Activated B cell treated with CpG ODN at 0.5 μM for 24 hours (primary cell): ENCODE data around the gene MCF2L2. TPM values are rescaled to one million over a fixed set of nuclear protein-coding genes. Genes with fewer than 3 reads are reported as not detected.

ENCODE experiments used
- ATAC-seq: fragments of 200-7000 bp; cut with Tn5 transposase; one replicate; pipeline ENCODE4 v1.10.0; 2021; ENCODE audit warnings: low read depth, mild to moderate bottlenecking, moderate library complexity
- CTCF ChIA-PET: fragments of 350-600 bp; sonication (Branson Sonifier 250); formaldehyde crosslinking; loops from one replicate; lab custom pipeline; 2021; ENCODE audit warnings: antibody characterized with exemption; lab: Charles Lee
- POLR2A ChIA-PET: fragments of 350-600 bp; sonication (Branson Sonifier 250); formaldehyde crosslinking; loops from one replicate; lab custom pipeline; 2021; ENCODE audit warnings: antibody characterized with exemption; lab: Charles Lee
- DNase-seq: peaks from one replicate; pipeline ENCODE4 v3.0.0; 2022
- H3K27ac Mint-ChIP-seq: one replicate; pipeline ENCODE4 v1.8.0; 2020; ENCODE audit warnings: mixed read lengths
- H3K27me3 Mint-ChIP-seq: one replicate; pipeline ENCODE4 v1.8.0; 2021; ENCODE audit warnings: mixed read lengths
- H3K36me3 Mint-ChIP-seq: one replicate; pipeline ENCODE4 v1.8.0; 2021; ENCODE audit warnings: low read depth, mixed read lengths
- H3K4me1 Mint-ChIP-seq: one replicate; pipeline ENCODE4 v1.8.0; 2021; ENCODE audit warnings: mixed read lengths
- H3K4me3 Mint-ChIP-seq: one replicate; pipeline ENCODE4 v1.8.0; 2020; ENCODE audit warnings: mild to moderate bottlenecking, mixed read lengths
- H3K9me3 Mint-ChIP-seq: one replicate; pipeline ENCODE4 v1.8.0; 2020; ENCODE audit warnings: mixed read lengths
- CTCF ChIP-seq: fragments of 200-600 bp; IDR thresholded peaks from one replicate; pipeline ENCODE4 v1.8.0; 2022; ENCODE audit warnings: antibody characterized with exemption, mild to moderate bottlenecking
- intact Hi-C: fragments of 100-400 bp; cut with micrococcal nuclease; formaldehyde crosslinking; loops from one replicate; pipeline ENCODE4 v1.15.1; 2024
- total RNA-seq: library from RNA; stranded (reverse); gene quantifications from 2 replicates; pipeline ENCODE4 v1.2.3, GENCODE V29; 2022

MCF2L2 gene
- total RNA-seq, 1 donor from 2014 or later = 2.4 TPM

GRCh38 chr3:183396662-183397391 is 31.6 kb downstream of the MCF2L2 start:
- Mint-ChIP-seq H3K27ac (no peak overlapping the region), H3K36me3 (no peaks in the 10 kb centered on the region), H3K9me3 (no peaks in the 10 kb centered on the region), H3K27me3 (peaks cover 14% of the 10 kb centered on the region), H3K4me3 (no peak overlapping the region), H3K4me1 (no peaks in the 10 kb centered on the region)
- CTCF ChIA-PET = no interaction called here
- POLR2A ChIA-PET = no interaction called here
- TF ChIP-seq CTCF = no peak
- DNase-seq = no peak
- intact Hi-C loops = no loop called here
- ATAC-seq = no peak

GRCh38 chr3:183394150-183394549 is 34.3 kb downstream of the MCF2L2 start:
- no peak for DNase-seq
- no peaks in the 10 kb centered on the region for H3K4me1 Mint-ChIP-seq
- no peak overlapping the region for H3K27ac Mint-ChIP-seq
- H3K27me3 Mint-ChIP-seq = peaks cover 12% of the 10 kb centered on the region
- ATAC-seq = no peak
- no peaks in the 10 kb centered on the region for H3K36me3 Mint-ChIP-seq
- TF ChIP-seq CTCF = no peak
- intact Hi-C loops = no loop called here
- H3K4me3 Mint-ChIP-seq = no peak overlapping the region
- CTCF ChIA-PET = no interaction called here
- no peaks in the 10 kb centered on the region for H3K9me3 Mint-ChIP-seq
- POLR2A ChIA-PET = interaction anchor here (0.6 kb wide), 1 partner anchor 150 kb away, joined by 3 read pairs; no protein-coding TSS in a partner anchor

- Mint-ChIP-seq H3K4me1 (no peaks in the 10 kb centered on the region), H3K9me3 (no peaks in the 10 kb centered on the region), H3K36me3 (no peaks in the 10 kb centered on the region), H3K4me3 (no peak overlapping the region), H3K27ac (no peak overlapping the region), H3K27me3 (peaks cover 12% of the 10 kb centered on the region)
- no peak for DNase-seq
- POLR2A ChIA-PET = no interaction called here
- no peak for ATAC-seq
- CTCF ChIA-PET = no interaction called here
- intact Hi-C loops = no loop called here
- no peak for TF ChIP-seq CTCF
Observed at GRCh38 chr3:183393625-183394024, 34.8 kb downstream of the MCF2L2 start.

GRCh38 chr3:183392186-183393034 is 36.0 kb downstream of the MCF2L2 start:
- no peak overlapping the region for H3K27ac Mint-ChIP-seq
- DNase-seq (no peak), ATAC-seq (no peak)
- CTCF ChIA-PET = interaction anchor here (0.7 to 1.5 kb wide), 2 partner anchors 10 to 268 kb away, joined by 3 read pairs; no protein-coding TSS in a partner anchor
- intact Hi-C loops = no loop called here
- no peak overlapping the region for H3K4me3 Mint-ChIP-seq
- H3K36me3 Mint-ChIP-seq = no peaks in the 10 kb centered on the region
- peaks cover 12% of the 10 kb centered on the region for H3K27me3 Mint-ChIP-seq
- POLR2A ChIA-PET = no interaction called here
- TF ChIP-seq CTCF = no peak
- no peaks in the 10 kb centered on the region for H3K4me1 Mint-ChIP-seq
- H3K9me3 Mint-ChIP-seq = no peaks in the 10 kb centered on the region

GRCh38 chr3:183391460-183391859 is 37.0 kb downstream of the MCF2L2 start:
- ChIA-PET CTCF (interaction anchor here (0.5 to 1.5 kb wide), 4 partner anchors 9 to 267 kb away, joined by 3 to 4 read pairs (median 4); no protein-coding TSS in a partner anchor), POLR2A (no interaction called here)
- TF ChIP-seq CTCF = no peak
- intact Hi-C loops = no loop called here
- H3K4me1 Mint-ChIP-seq = no peaks in the 10 kb centered on the region
- H3K27me3 Mint-ChIP-seq = peaks cover 12% of the 10 kb centered on the region
- H3K36me3 Mint-ChIP-seq = no peaks in the 10 kb centered on the region
- H3K27ac Mint-ChIP-seq = no peak overlapping the region
- no peak overlapping the region for H3K4me3 Mint-ChIP-seq
- no peak for DNase-seq
- no peaks in the 10 kb centered on the region for H3K9me3 Mint-ChIP-seq
- no peak for ATAC-seq
